Dorsolateral prefrontal cortex (tissue), 118 donors: ENCODE data around the gene DNAH6. TPM values are rescaled to one million over a fixed set of nuclear protein-coding genes. Genes with fewer than 3 reads are reported as not detected.

Source experiments
- total RNA-seq, 120 experiments: library from RNA; stranded (reverse); gene quantifications; one replicate each; pipeline versions ENCODE4 v1.2.3 to v1.2.4, GENCODE V29; 2022

DNAH6 gene
- total RNA-seq, 120 experiments from 2014 or later: 4.3 to 27.0 (median 12.3) TPM

Other genes with a start within 250 kb of the DNAH6 start
- 10 to 100 TPM; 44.4 to 93.6 (median 71.6) TPM for gene SUCLG1, start 57.2 kb upstream of the DNAH6 start, total RNA-seq